Dendritic cell treated with granulocyte-macrophage colony-stimulating factor and Interleukin-4, amounts not matched to agents 40 ng/mL and 50 ng/mL, for 4 days (primary cell): Measurements from ENCODE around the gene HTR3D.
"Not testable (repeated sequence)": the region's sequence is repeated elsewhere in the genome, so short reads cannot be mapped to it uniquely, and the experiment has no call there.

Source experiments
- H3K27ac Mint-ChIP-seq: one replicate; pipeline ENCODE4 v1.8.0; 2022; ENCODE audit warnings: mild to moderate bottlenecking, mixed read lengths
- H3K27me3 Mint-ChIP-seq: one replicate; pipeline ENCODE4 v1.8.0; 2022; ENCODE audit warnings: mild to moderate bottlenecking, mixed read lengths
- H3K36me3 Mint-ChIP-seq: one replicate; pipeline ENCODE4 v1.8.0; 2022; ENCODE audit warnings: low read depth, mixed read lengths
- H3K4me1 Mint-ChIP-seq: one replicate; pipeline ENCODE4 v1.8.0; 2022; ENCODE audit warnings: low read depth, mixed read lengths
- H3K4me3 Mint-ChIP-seq: one replicate; pipeline ENCODE4 v1.8.0; 2022; ENCODE audit warnings: mild to moderate bottlenecking, moderate library complexity, mixed read lengths
- H3K9me3 Mint-ChIP-seq: one replicate; pipeline ENCODE4 v1.8.0; 2022; ENCODE audit warnings: mixed read lengths
- intact Hi-C: fragments of 100-400 bp; cut with micrococcal nuclease; formaldehyde crosslinking; loops from one replicate; pipeline ENCODE4 v1.15.0; 2022

HTR3D gene

DNA sequence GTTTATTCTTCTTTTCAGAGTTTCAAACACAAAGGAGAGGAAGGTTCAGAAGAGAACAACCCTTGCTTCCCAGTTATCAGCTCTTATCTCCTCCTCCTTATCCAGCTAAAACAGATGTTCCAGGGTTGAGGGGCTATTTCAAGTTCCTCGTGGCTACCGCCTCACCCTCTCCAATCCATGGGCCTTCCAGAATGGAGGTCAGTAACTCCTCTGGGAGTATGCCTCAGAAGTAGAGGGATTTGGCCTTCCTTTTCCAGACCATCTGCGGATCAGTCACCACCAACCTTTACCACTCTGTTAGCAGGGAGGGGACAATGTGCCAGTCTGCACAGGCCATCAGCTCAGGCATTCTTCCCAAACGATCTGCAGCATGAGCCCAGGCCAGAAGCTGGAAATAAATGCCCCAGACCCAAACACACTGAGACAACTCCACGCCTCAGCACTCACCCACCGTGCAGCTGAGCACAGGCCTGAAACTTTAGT, 36.1 kb downstream of the HTR3D start:
- Mint-ChIP-seq H3K4me3 (no peak overlapping the region), H3K36me3 (no peaks in the 10 kb centered on the region), H3K27ac (no peak overlapping the region), H3K4me1 (no peaks in the 10 kb centered on the region), H3K9me3 (peaks cover 11% of the 10 kb centered on the region), H3K27me3 (peaks cover 8% of the 10 kb centered on the region)
- intact Hi-C loops: no loop called here

- peaks cover 11% of the 10 kb centered on the region for H3K9me3 Mint-ChIP-seq
- no peaks in the 10 kb centered on the region for H3K4me1 Mint-ChIP-seq
- no peak overlapping the region for H3K27ac Mint-ChIP-seq
- H3K27me3 Mint-ChIP-seq: peaks cover 8% of the 10 kb centered on the region
- no peak overlapping the region for H3K4me3 Mint-ChIP-seq
- no peaks in the 10 kb centered on the region for H3K36me3 Mint-ChIP-seq
- intact Hi-C loops: no loop called here
These were observed 36.8 kb downstream of the HTR3D start for GRCh38 chr3:184068344-184068743.

- H3K27ac Mint-ChIP-seq, H3K27me3 Mint-ChIP-seq, intact Hi-C loops, H3K36me3 Mint-ChIP-seq, H3K4me1 Mint-ChIP-seq, H3K4me3 Mint-ChIP-seq: not testable (repeated sequence)
- H3K9me3 Mint-ChIP-seq: peaks cover 11% of the 10 kb centered on the region
These were observed 39.6 kb downstream of the HTR3D start for GRCh38 chr3:184071142-184071541.

GRCh38 chr3:184073621-184074020, 42.1 kb downstream of the HTR3D start:
- Mint-ChIP-seq H3K4me1 (no peaks in the 10 kb centered on the region), H3K27me3 (peaks cover 3% of the 10 kb centered on the region), H3K9me3 (peaks cover 11% of the 10 kb centered on the region), H3K4me3 (no peak overlapping the region), H3K27ac (no peak overlapping the region), H3K36me3 (no peaks in the 10 kb centered on the region)
- intact Hi-C loops: no loop called here

DNA sequence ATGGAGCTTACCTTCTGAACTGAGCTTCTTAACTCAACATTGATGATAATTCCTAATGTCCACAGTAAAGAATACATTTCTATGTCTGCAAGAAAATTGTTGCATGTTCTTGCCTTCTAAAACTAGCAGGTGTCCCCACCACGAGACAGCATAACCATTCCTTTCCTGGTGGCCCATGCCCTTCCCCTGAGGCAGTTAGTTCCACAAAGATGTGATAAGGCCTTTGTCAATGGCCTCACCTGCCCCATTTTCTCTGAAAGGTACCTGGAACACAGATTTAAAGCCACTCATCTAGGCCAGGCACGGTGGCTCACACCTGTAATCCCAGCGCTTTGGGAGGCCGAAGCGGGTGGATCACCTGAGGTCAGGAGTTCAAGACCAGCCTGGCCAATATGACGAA, 44.4 kb downstream of the HTR3D start:
- Mint-ChIP-seq H3K36me3 (no peaks in the 10 kb centered on the region), H3K4me1 (no peaks in the 10 kb centered on the region), H3K27ac (no peak overlapping the region), H3K4me3 (no peak overlapping the region), H3K9me3 (peaks cover 6% of the 10 kb centered on the region), H3K27me3 (peaks cover 3% of the 10 kb centered on the region)
- intact Hi-C loops: no loop called here

- peaks cover 5% of the 10 kb centered on the region for H3K9me3 Mint-ChIP-seq
- no peak overlapping the region for H3K27ac Mint-ChIP-seq
- no peaks in the 10 kb centered on the region for H3K36me3 Mint-ChIP-seq
- intact Hi-C loops: no loop called here
- H3K4me1 Mint-ChIP-seq: no peaks in the 10 kb centered on the region
- H3K27me3 Mint-ChIP-seq: peaks cover 1% of the 10 kb centered on the region
- H3K4me3 Mint-ChIP-seq: no peak overlapping the region
These were observed 46.3 kb downstream of the HTR3D start for GRCh38 chr3:184077881-184078280.

DNA sequence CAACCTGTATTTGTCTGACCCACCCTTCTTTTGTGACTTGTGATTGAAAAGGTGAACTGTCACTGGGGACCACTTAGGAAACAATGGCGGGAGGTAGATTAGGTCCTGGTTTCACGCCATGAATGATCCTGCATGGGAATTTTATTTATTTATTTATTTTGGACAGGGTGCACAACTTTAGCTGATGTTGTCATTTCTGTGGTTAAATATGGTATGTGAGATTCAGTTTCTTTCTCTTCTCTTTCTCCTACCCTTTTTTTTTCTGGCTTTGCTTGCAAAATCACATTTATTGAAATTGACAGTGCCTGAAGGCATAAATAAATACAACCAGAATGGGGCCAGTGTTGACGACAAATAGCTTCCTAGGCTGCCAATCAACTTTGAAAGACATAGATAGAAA, 47.3 kb downstream of the HTR3D start:
- peaks cover 1% of the 10 kb centered on the region for H3K27me3 Mint-ChIP-seq
- H3K4me3 Mint-ChIP-seq: no peak overlapping the region
- H3K4me1 Mint-ChIP-seq: no peaks in the 10 kb centered on the region
- no peak overlapping the region for H3K27ac Mint-ChIP-seq
- H3K9me3 Mint-ChIP-seq: peaks cover 15% of the 10 kb centered on the region
- no peaks in the 10 kb centered on the region for H3K36me3 Mint-ChIP-seq
- intact Hi-C loops: no loop called here

- H3K4me1 Mint-ChIP-seq: peaks cover 7% of the 10 kb centered on the region
- intact Hi-C loops: no loop called here
These were observed 49.7 kb downstream of the HTR3D start for GRCh38 chr3:184081116-184081830.

DNA sequence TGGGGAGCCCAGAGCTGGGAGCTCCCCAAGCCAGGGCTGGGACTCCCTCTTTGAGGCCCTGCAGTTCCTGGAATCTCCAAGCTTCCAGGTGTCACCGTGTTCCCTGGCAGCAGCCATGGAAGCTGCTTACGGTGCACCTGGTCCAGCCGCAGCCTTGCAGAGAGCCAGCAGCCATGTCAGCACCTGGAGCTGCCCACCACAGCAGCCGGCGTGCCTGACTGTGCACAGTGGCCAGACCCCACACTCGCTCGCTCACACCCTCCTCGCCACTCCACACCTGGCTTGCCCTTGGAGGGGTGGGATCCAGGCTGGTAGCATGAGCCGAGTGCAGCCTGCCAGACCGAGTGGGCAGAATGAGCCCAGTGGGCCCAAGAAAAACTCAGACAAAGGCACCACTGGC, 50.5 kb downstream of the HTR3D start:
- no peaks in the 10 kb centered on the region for H3K36me3 Mint-ChIP-seq
- H3K4me3 Mint-ChIP-seq: no peak overlapping the region
- H3K9me3 Mint-ChIP-seq: peaks cover 35% of the 10 kb centered on the region
- H3K27ac Mint-ChIP-seq: no peak overlapping the region
- H3K27me3 Mint-ChIP-seq: peaks cover 1% of the 10 kb centered on the region
- peaks cover 7% of the 10 kb centered on the region for H3K4me1 Mint-ChIP-seq
- intact Hi-C loops: no loop called here

More at GRCh38 chr3:184081116-184081830, 49.7 kb downstream of the HTR3D start:
- Mint-ChIP-seq H3K9me3 (peaks cover 35% of the 10 kb centered on the region), H3K36me3 (no peaks in the 10 kb centered on the region), H3K4me3 (no peak overlapping the region), H3K27me3 (peaks cover 1% of the 10 kb centered on the region), H3K27ac (no peak overlapping the region)

GRCh38 chr3:184082465-184082864, 50.9 kb downstream of the HTR3D start:
- H3K36me3 Mint-ChIP-seq: no peaks in the 10 kb centered on the region
- peaks cover 35% of the 10 kb centered on the region for H3K9me3 Mint-ChIP-seq
- H3K27me3 Mint-ChIP-seq: peaks cover 1% of the 10 kb centered on the region
- no peak overlapping the region for H3K27ac Mint-ChIP-seq
- no peak overlapping the region for H3K4me3 Mint-ChIP-seq
- intact Hi-C loops: no loop called here
- H3K4me1 Mint-ChIP-seq: peaks cover 7% of the 10 kb centered on the region

- H3K27ac Mint-ChIP-seq: no peak overlapping the region
- H3K4me1 Mint-ChIP-seq: peaks cover 7% of the 10 kb centered on the region
- no peak overlapping the region for H3K4me3 Mint-ChIP-seq
- H3K9me3 Mint-ChIP-seq: peaks cover 35% of the 10 kb centered on the region
- H3K27me3 Mint-ChIP-seq: peaks cover 1% of the 10 kb centered on the region
- intact Hi-C loops: no loop called here
- no peaks in the 10 kb centered on the region for H3K36me3 Mint-ChIP-seq
These were observed 53.9 kb downstream of the HTR3D start for GRCh38 chr3:184085389-184085852.
